SK-N-MC (cell line): ENCODE data around the gene SNN.

Source experiments
- EZH2 ChIP-seq: fragments of 200-600 bp; sonication (generic); IDR thresholded peaks from one replicate; pipeline ENCODE4 v1.6.1; 2017; ENCODE audit warnings: antibody characterized with exemption
- FOXP2 ChIP-seq: optimal IDR thresholded peaks from 2 replicates; pipeline ENCODE3; 2011; ENCODE audit warnings: mild to moderate bottlenecking, moderate library complexity; ENCODE audit not compliant: insufficient read depth; ENCODE audit errors: extremely low read length, control extremely low read depth

DNA sequence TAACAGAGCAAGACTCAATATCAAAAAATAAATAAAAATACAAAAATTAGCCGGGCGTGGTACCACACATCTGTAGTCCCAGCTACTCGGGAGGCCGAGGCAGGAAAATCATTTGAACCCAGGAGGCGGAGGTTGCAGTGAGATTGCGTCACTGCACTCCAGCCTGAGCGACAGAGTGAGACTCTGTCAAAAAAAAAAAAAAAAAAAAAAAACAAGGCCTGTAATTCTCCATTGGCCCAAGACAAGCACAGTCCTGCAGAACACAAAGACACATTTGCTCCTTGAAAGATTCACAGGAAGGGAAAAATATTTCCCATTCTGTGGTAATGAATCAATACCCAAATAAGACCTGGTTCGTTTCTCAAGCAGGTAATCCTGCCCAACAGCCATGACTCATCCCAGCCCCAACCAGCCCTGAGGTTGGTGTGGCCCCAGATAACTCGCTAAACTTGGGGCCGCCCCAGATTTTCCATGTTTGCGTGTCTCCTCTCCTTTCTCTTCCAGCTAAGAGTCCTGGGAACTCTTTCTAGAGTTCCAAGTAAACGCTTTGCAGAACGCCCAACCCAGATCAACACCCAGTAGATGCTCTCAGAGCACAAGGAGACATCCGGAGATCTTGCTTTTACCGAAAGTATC, 40.3 kb upstream of the SNN start:
- TF ChIP-seq FOXP2 (no peak), EZH2 (no peak)
